DOHH2 (cell line): Measurements from ENCODE around the gene CLCN4.

ENCODE experiments used
- H3F3A ChIP-seq: fragments of 200-600 bp; sonication (generic), shearing (Covaris generic); 2 replicates; pipeline ENCODE4 v1.6.0; 2016; ENCODE audit warnings: antibody characterized with exemption, mild to moderate bottlenecking; ENCODE audit not compliant: control insufficient read depth, insufficient read depth
- H3K27ac ChIP-seq: fragments of 200-600 bp; sonication (generic); 2 replicates; pipeline ENCODE4 v1.5.1; 2014; ENCODE audit warnings: low read depth, mild to moderate bottlenecking, low read length, moderate library complexity
- H3K27me3 ChIP-seq: fragments of 200-600 bp; sonication (generic); 2 replicates; pipeline ENCODE4 v1.6.1; 2014; ENCODE audit warnings: mild to moderate bottlenecking, low read length, mixed read lengths; ENCODE audit not compliant: control insufficient read depth
- H3K36me3 ChIP-seq: fragments of 200-600 bp; sonication (generic); 2 replicates; pipeline ENCODE4 v1.6.1; 2014; ENCODE audit warnings: mild to moderate bottlenecking, low read length, moderate library complexity, mixed read lengths; ENCODE audit not compliant: control insufficient read depth
- H3K4me1 ChIP-seq: fragments of 200-600 bp; sonication (generic); 2 replicates; pipeline ENCODE4 v1.6.1; 2014; ENCODE audit warnings: mild to moderate bottlenecking, low read length, mixed read lengths; ENCODE audit not compliant: control insufficient read depth
- H3K4me2 ChIP-seq: fragments of 200-600 bp; sonication (generic); 2 replicates; pipeline ENCODE4 v1.6.0; 2014; ENCODE audit warnings: mild to moderate bottlenecking, low read length, moderate library complexity
- H3K4me3 ChIP-seq: fragments of 200-600 bp; sonication (generic); 2 replicates; pipeline ENCODE4 v1.5.1; 2014; ENCODE audit warnings: mild to moderate bottlenecking, low read length, mixed read lengths
- H3K79me2 ChIP-seq: fragments of 200-600 bp; sonication (generic); 2 replicates; pipeline ENCODE4 v1.6.1; 2014; ENCODE audit warnings: mild to moderate bottlenecking, low read length, mixed read lengths; ENCODE audit not compliant: control insufficient read depth
- H3K9me2 ChIP-seq: fragments of 200-600 bp; sonication (generic); replicated peaks from 2 replicates; pipeline ENCODE4 v1.6.1; 2014; ENCODE audit warnings: mild to moderate bottlenecking, low read length, mixed read lengths; ENCODE audit not compliant: control insufficient read depth
- H3K9me3 ChIP-seq: fragments of 200-600 bp; sonication (generic); 2 replicates; pipeline ENCODE4 v1.6.1; 2014; ENCODE audit warnings: antibody characterized with exemption, low read length, mixed read lengths; ENCODE audit not compliant: control insufficient read depth, insufficient read depth
- H4K20me1 ChIP-seq: fragments of 200-600 bp; sonication (generic); 2 replicates; pipeline ENCODE4 v1.6.0; 2014; ENCODE audit warnings: low read depth, mild to moderate bottlenecking, antibody characterized with exemption, low read length, moderate library complexity; ENCODE audit not compliant: control insufficient read depth, insufficient read depth
- EZH2phosphoT487 ChIP-seq: fragments of 200-600 bp; sonication (generic); IDR thresholded peaks from 2 replicates; pipeline ENCODE4 v1.6.1; 2017; ENCODE audit warnings: borderline replicate concordance, mild to moderate bottlenecking, antibody characterized with exemption, low read length, moderate library complexity, mixed read lengths
- TF ChIP-seq, protein P1 (sequence below): fragments of 200-600 bp; sonication (generic); IDR thresholded peaks from one replicate; pipeline ENCODE4 v1.5.1; 2014; ENCODE audit warnings: antibody characterized with exemption, mild to moderate bottlenecking, low read depth, low read length; ENCODE audit not compliant: poor library complexity, severe bottlenecking

Gene CLCN4

DNA sequence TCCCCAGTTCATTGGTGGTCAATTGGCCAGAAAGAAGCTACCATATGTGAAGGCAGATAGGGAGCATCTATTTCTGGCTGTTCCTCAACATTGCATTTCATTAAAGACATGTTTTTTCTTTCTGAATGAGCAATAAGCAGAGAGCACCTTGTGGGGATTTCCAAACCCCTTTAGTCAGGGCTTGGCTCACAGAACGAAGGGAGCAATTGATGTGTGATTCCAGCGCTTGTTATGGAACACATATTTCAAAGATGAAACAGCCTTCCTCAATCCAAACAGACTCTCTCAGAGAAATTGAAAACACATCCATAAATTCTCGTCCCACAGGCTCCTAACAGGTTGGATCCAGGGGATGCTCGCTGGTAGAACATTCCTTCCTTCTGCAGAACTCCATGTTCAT is 84.1 kb downstream of the CLCN4 start:
- H3K9me2 ChIP-seq = no peaks in the 10 kb centered on the region
- H3K79me2 ChIP-seq = no peaks in the 10 kb centered on the region
- no peaks in the 10 kb centered on the region; the same call in none of the 2 replicates for H3K27me3 ChIP-seq
- no peak overlapping the region for H3K4me3 ChIP-seq
- no peaks in the 10 kb centered on the region for H4K20me1 ChIP-seq
- H3K27ac ChIP-seq = no peak overlapping the region
- H3F3A ChIP-seq = no peaks in the 10 kb centered on the region
- TF ChIP-seq, protein P1, sequence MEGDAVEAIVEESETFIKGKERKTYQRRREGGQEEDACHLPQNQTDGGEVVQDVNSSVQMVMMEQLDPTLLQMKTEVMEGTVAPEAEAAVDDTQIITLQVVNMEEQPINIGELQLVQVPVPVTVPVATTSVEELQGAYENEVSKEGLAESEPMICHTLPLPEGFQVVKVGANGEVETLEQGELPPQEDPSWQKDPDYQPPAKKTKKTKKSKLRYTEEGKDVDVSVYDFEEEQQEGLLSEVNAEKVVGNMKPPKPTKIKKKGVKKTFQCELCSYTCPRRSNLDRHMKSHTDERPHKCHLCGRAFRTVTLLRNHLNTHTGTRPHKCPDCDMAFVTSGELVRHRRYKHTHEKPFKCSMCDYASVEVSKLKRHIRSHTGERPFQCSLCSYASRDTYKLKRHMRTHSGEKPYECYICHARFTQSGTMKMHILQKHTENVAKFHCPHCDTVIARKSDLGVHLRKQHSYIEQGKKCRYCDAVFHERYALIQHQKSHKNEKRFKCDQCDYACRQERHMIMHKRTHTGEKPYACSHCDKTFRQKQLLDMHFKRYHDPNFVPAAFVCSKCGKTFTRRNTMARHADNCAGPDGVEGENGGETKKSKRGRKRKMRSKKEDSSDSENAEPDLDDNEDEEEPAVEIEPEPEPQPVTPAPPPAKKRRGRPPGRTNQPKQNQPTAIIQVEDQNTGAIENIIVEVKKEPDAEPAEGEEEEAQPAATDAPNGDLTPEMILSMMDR = no peak
- TF ChIP-seq EZH2phosphoT487 = no peak
- no peaks in the 10 kb centered on the region for H3K36me3 ChIP-seq
- H3K9me3 ChIP-seq = no peaks in the 10 kb centered on the region
- H3K4me2 ChIP-seq = no peak overlapping the region
- H3K4me1 ChIP-seq = no peaks in the 10 kb centered on the region

DNA sequence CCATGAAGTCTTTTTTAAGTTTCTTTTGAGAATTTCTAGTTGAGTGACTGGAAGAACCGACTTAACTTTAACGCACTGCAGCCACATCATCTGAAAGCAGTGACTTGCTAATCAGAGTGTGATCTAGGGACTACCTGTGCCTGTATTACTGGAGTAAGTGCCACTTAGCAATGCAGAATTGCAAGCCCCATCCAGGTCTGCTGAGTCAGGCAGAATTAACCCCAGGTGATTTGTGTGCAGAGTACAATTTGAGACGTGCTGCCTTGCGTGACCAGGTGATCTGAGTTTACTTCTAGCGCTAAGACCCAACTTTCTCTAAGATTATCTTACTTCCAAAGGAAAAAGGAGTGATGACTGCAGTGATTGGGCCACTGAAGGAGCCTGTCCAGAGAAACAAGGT is 85.3 kb downstream of the CLCN4 start:
- TF ChIP-seq, protein P1 = no peak
- TF ChIP-seq EZH2phosphoT487 = no peak
- H3K36me3 ChIP-seq = no peaks in the 10 kb centered on the region
- H3K27ac ChIP-seq = no peak overlapping the region

DNA sequence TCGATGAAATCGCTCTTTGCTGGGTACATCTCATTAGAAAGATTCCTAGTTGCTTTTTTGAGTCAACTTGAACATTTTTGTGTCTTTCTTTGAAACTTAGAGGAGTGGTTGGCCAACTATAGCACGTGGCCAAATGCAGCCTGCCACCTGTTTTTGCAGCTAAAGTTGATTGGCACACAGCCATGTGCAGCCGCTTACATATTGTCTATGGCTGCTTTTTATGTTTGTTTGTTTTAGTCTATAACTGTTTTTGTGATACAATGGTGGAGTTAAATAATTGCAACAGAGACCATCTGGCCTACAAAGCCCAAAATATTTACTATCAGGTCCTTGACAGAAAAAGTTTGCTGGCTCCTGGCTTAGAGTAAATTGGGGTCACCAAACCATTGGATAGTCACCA is 86.3 kb downstream of the CLCN4 start:
- no peak overlapping the region for H3K27ac ChIP-seq
- TF ChIP-seq, protein P1 = no peak
- no peak for TF ChIP-seq EZH2phosphoT487
- H4K20me1 ChIP-seq = no peaks in the 10 kb centered on the region
- H3K9me2 ChIP-seq = no peaks in the 10 kb centered on the region
- H3K4me3 ChIP-seq = no peak overlapping the region
- no peaks in the 10 kb centered on the region; the same call in none of the 2 replicates for H3K27me3 ChIP-seq
- H3K4me2 ChIP-seq = no peak overlapping the region
- no peaks in the 10 kb centered on the region for H3K36me3 ChIP-seq
- H3K79me2 ChIP-seq = no peaks in the 10 kb centered on the region
- H3K9me3 ChIP-seq = no peaks in the 10 kb centered on the region
- H3F3A ChIP-seq = no peaks in the 10 kb centered on the region
- no peaks in the 10 kb centered on the region for H3K4me1 ChIP-seq

More for the DNA sequence above, 85.3 kb downstream of the CLCN4 start:
- Histone ChIP-seq H4K20me1 (no peaks in the 10 kb centered on the region), H3K9me2 (no peaks in the 10 kb centered on the region), H3F3A (no peaks in the 10 kb centered on the region), H3K79me2 (no peaks in the 10 kb centered on the region), H3K27me3 (no peaks in the 10 kb centered on the region; the same call in none of the 2 replicates), H3K9me3 (no peaks in the 10 kb centered on the region), H3K4me3 (no peak overlapping the region), H3K4me1 (no peaks in the 10 kb centered on the region), H3K4me2 (no peak overlapping the region)
